ENCODE data around the gene POTEJ.
"Not testable (repeated sequence)": the region's sequence is repeated elsewhere in the genome, so short reads cannot be mapped to it uniquely, and the experiment has no call there.

- TF ChIP-seq POLR2A, POLR2AphosphoS5, TAF1 (IDR thresholded peaks at IDR 0.05; ENCODE audit: low read depth, low read length): not testable (repeated sequence)
These were observed 14.5 kb upstream of the POTEJ start for GRCh38 chr2:130596757-130597156.

Data from GM12891 (cell line).